Activated naive CD4-positive, alpha-beta T cell treated with anti-CD3 and anti-CD28 coated beads for 36 hours (primary cell): ENCODE results near the gene MEOX1. TPM values are rescaled to one million over a fixed set of nuclear protein-coding genes. Genes with fewer than 3 reads are reported as not detected.

ENCODE experiments used
- CTCF ChIA-PET: fragments of 350-600 bp; sonication (Branson Sonifier 250); formaldehyde crosslinking; loops from one replicate; lab custom pipeline; 2021; ENCODE audit warnings: antibody characterized with exemption; lab: Charles Lee
- DNase-seq: peaks from one replicate; pipeline ENCODE4 v3.0.0-alpha.2; 2020
- H3K27ac Mint-ChIP-seq: one replicate; pipeline ENCODE4 v1.8.0; 2021; ENCODE audit warnings: mild to moderate bottlenecking, mixed read lengths
- H3K27me3 Mint-ChIP-seq: one replicate; pipeline ENCODE4 v1.8.0; 2021; ENCODE audit warnings: low read depth, mixed read lengths
- H3K36me3 Mint-ChIP-seq: one replicate; pipeline ENCODE4 v1.8.0; 2021; ENCODE audit warnings: low read depth, mixed read lengths
- H3K4me1 Mint-ChIP-seq: one replicate; pipeline ENCODE4 v1.8.0; 2021; ENCODE audit warnings: low read depth, mixed read lengths
- H3K4me3 Mint-ChIP-seq: one replicate; pipeline ENCODE4 v1.8.0; 2021; ENCODE audit warnings: mild to moderate bottlenecking, moderate library complexity, mixed read lengths
- H3K9me3 Mint-ChIP-seq: one replicate; pipeline ENCODE4 v1.8.0; 2021; ENCODE audit warnings: mixed read lengths
- intact Hi-C: fragments of 100-400 bp; cut with micrococcal nuclease; formaldehyde crosslinking; loops from one replicate; pipeline ENCODE4 v1.15.1; 2023
- total RNA-seq, 2 experiments: library from RNA; stranded (reverse); gene quantifications; one replicate each; pipeline ENCODE4 v1.2.3, GENCODE V29; 2021

The MEOX1 gene
- under 1 TPM; 0.12 to 0.17 TPM for total RNA-seq

- DNase-seq, result peak; percentile 62
- peak within 1 kb of the TSS; percentile 25 for H3K4me3 Mint-ChIP-seq
- H3K27me3 Mint-ChIP-seq, result no peaks in the 10 kb centered on the region
- no peaks in the 10 kb centered on the region for H3K36me3 Mint-ChIP-seq
- peak within 1 kb of the TSS; percentile 62 for H3K27ac Mint-ChIP-seq
- peaks cover 26% of the 10 kb centered on the region for H3K4me1 Mint-ChIP-seq
- intact Hi-C loops, result loop anchor here (2.0 kb wide), 1 partner anchor 53 kb away; no protein-coding TSS in a partner anchor
- CTCF ChIA-PET, result no interaction called here
- H3K9me3 Mint-ChIP-seq, result no peaks in the 10 kb centered on the region
Observed at GRCh38 chr17:43661699-43662412, at the start of gene MEOX1. MEOX1 (minus strand) TSS chr17:43661922; CDS start chr17:43661534, 388 bp downstream.

- H3K36me3 Mint-ChIP-seq, result no peaks in the 10 kb centered on the region
- peaks cover 37% of the 10 kb centered on the region for H3K27me3 Mint-ChIP-seq
- H3K4me3 Mint-ChIP-seq, result no peak overlapping the region
- intact Hi-C loops, result no loop called here
- no peak for DNase-seq
- H3K27ac Mint-ChIP-seq, result no peak overlapping the region
- H3K9me3 Mint-ChIP-seq, result no peaks in the 10 kb centered on the region
- H3K4me1 Mint-ChIP-seq, result peaks cover 12% of the 10 kb centered on the region
- CTCF ChIA-PET, result no interaction called here
Observed at GRCh38 chr17:43710101-43710500, 48.4 kb upstream of the MEOX1 start.

DNA sequence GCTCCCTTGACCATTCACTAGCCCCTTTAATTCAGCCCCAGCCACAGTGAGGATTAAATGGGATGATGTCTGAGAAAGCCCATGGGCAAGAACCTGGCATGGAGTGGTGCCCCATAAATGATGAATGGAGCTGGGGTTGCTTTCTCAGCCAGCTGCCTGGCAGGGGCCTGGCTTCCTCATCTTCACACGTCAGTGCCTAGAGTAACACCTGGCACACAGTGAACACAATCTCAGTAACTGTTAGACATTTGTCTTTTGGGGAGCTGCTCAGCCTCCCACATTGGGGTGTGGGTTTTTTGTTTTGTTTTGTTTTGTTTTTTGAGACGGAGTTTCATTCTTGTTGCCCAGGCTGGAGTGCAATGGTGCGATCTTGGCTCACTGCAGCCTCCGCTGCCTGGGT is 47.5 kb upstream of the MEOX1 start:
- Mint-ChIP-seq H3K27me3 (peaks cover 30% of the 10 kb centered on the region), H3K9me3 (no peaks in the 10 kb centered on the region), H3K4me1 (peaks cover 8% of the 10 kb centered on the region), H3K4me3 (no peak overlapping the region), H3K27ac (no peak overlapping the region), H3K36me3 (no peaks in the 10 kb centered on the region)
- intact Hi-C loops, result no loop called here
- CTCF ChIA-PET, result interaction anchor here (0.6 kb wide), 1 partner anchor 71 kb away, joined by 3 read pairs; no protein-coding TSS in a partner anchor
- no peak for DNase-seq

DNA sequence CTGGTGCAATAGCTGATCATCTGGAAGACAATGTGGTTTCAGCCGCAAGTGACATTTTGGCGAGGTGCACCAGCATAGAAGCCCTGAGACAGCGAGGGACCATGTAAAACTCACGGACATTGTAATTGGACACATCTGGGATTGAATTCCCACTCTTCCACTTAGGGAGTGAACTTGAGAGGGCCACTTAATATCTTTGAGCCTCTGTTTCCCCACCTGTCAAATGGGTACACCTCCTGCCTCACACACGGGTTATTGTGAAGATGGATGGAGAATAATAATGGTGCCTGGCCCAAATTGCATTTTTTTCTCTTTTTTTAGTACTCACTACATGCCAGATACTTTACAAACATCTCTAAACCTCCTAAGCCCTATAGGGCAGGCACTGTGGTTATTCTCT is 45.5 kb upstream of the MEOX1 start:
- Mint-ChIP-seq H3K4me1 (no peaks in the 10 kb centered on the region), H3K27ac (no peak overlapping the region), H3K27me3 (peaks cover 16% of the 10 kb centered on the region), H3K36me3 (no peaks in the 10 kb centered on the region), H3K4me3 (no peak overlapping the region), H3K9me3 (no peaks in the 10 kb centered on the region)
- CTCF ChIA-PET, result interaction anchor here (1.6 kb wide), 1 partner anchor 60 kb away, joined by 7 read pairs; no protein-coding TSS in a partner anchor
- DNase-seq, result no peak
- intact Hi-C loops, result no loop called here

- H3K9me3 Mint-ChIP-seq, result no peaks in the 10 kb centered on the region
- H3K36me3 Mint-ChIP-seq, result no peaks in the 10 kb centered on the region
- no peak overlapping the region for H3K27ac Mint-ChIP-seq
Observed at GRCh38 chr17:43706235-43706634, 44.5 kb upstream of the MEOX1 start.

GRCh38 chr17:43703630-43704029 is 41.9 kb upstream of the MEOX1 start:
- peaks cover 5% of the 10 kb centered on the region for H3K4me1 Mint-ChIP-seq
- H3K36me3 Mint-ChIP-seq, result no peaks in the 10 kb centered on the region
- no peak overlapping the region for H3K4me3 Mint-ChIP-seq
- H3K27me3 Mint-ChIP-seq, result peaks cover 7% of the 10 kb centered on the region
- DNase-seq, result no peak
- CTCF ChIA-PET, result interaction anchor here (15.7 kb wide), 1 partner anchor 53 kb away, joined by 403 read pairs; the partner anchor contains the start of gene SOST
- H3K9me3 Mint-ChIP-seq, result no peaks in the 10 kb centered on the region
- no peak overlapping the region for H3K27ac Mint-ChIP-seq
- intact Hi-C loops, result no loop called here

More at GRCh38 chr17:43706235-43706634, 44.5 kb upstream of the MEOX1 start:
- Mint-ChIP-seq H3K4me1 (peaks cover 4% of the 10 kb centered on the region), H3K4me3 (no peak overlapping the region), H3K27me3 (peaks cover 16% of the 10 kb centered on the region)
- CTCF ChIA-PET, result interaction anchor here (1.0 to 1.9 kb wide), 3 partner anchors 11 to 129 kb away, joined by 3 to 7 read pairs (median 3); no protein-coding TSS in a partner anchor
- DNase-seq, result no peak
- intact Hi-C loops, result no loop called here

GRCh38 chr17:43702637-43703036 is 40.9 kb upstream of the MEOX1 start:
- intact Hi-C loops, result no loop called here
- no peak overlapping the region for H3K27ac Mint-ChIP-seq
- CTCF ChIA-PET, result interaction anchor here (0.5 to 15.7 kb wide), 4 partner anchors 54 to 480 kb away, joined by 3 to 403 read pairs (median 8); partner anchors contain the start of gene SOST
- H3K36me3 Mint-ChIP-seq, result no peaks in the 10 kb centered on the region
- DNase-seq, result peak; percentile 18
- H3K4me3 Mint-ChIP-seq, result no peak overlapping the region
- H3K4me1 Mint-ChIP-seq, result peaks cover 5% of the 10 kb centered on the region
- peaks cover 7% of the 10 kb centered on the region for H3K27me3 Mint-ChIP-seq
- H3K9me3 Mint-ChIP-seq, result no peaks in the 10 kb centered on the region

DNA sequence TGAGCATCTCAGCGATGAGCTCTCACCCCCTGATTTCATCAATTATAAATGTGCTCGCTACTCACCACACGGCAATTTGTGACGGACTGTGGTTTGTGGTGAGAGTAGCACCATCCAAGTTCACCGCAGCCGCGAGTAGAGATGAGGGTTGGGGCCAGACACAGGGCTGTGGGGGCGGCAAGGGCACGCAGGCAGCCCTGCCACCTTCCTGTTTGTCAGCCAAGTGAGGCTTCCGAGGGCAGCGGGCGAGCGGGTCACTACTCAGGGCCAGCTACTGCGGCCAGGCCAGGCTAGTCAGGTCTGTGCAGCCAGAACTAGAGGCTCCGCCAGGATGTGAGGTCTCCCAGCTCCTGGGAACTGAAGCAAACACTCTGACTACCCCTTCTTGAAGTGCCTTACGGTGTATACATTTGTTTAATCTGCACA is 39.6 kb upstream of the MEOX1 start:
- no peak overlapping the region for H3K4me3 Mint-ChIP-seq
- H3K36me3 Mint-ChIP-seq, result no peaks in the 10 kb centered on the region
- CTCF ChIA-PET, result interaction anchor here (0.6 to 15.7 kb wide), 4 partner anchors 12 to 236 kb away, joined by 3 to 403 read pairs (median 7); partner anchors contain the start of gene SOST
- DNase-seq, result peak; percentile 44
- H3K4me1 Mint-ChIP-seq, result peaks cover 5% of the 10 kb centered on the region
- H3K27me3 Mint-ChIP-seq, result peaks cover 7% of the 10 kb centered on the region
- H3K9me3 Mint-ChIP-seq, result no peaks in the 10 kb centered on the region
- no peak overlapping the region for H3K27ac Mint-ChIP-seq
- intact Hi-C loops, result no loop called here

DNA sequence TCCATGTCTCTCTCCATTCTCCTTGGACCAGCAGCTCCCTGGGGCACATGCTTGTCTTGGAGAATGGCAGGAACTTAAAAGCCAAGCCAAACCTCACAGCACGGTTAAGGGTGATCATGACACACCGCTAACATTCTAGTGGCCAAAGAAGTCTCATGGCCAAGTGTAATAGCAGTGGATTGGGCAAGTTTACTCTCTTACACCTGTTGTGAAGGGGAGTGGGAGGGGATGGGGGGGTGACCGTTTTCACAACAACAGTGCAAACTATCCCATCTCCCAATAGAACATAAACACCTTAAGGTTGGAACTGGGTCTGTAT is 37.7 kb upstream of the MEOX1 start:
- H3K27ac Mint-ChIP-seq, result no peak overlapping the region
- H3K27me3 Mint-ChIP-seq, result peaks cover 7% of the 10 kb centered on the region
- H3K4me3 Mint-ChIP-seq, result no peak overlapping the region
- intact Hi-C loops, result no loop called here
- no peak for DNase-seq
- CTCF ChIA-PET, result interaction anchor here (0.6 to 15.7 kb wide), 4 partner anchors 13 to 122 kb away, joined by 4 to 403 read pairs (median 8); partner anchors contain the start of gene SOST
- peaks cover 5% of the 10 kb centered on the region for H3K4me1 Mint-ChIP-seq
- no peaks in the 10 kb centered on the region for H3K9me3 Mint-ChIP-seq
- no peaks in the 10 kb centered on the region for H3K36me3 Mint-ChIP-seq

- DNase-seq, result no peak
Observed at GRCh38 chr17:43698678-43699437, 37.1 kb upstream of the MEOX1 start.

GRCh38 chr17:43697937-43698336 is 36.2 kb upstream of the MEOX1 start:
- no peak overlapping the region for H3K27ac Mint-ChIP-seq
- no peaks in the 10 kb centered on the region for H3K9me3 Mint-ChIP-seq
- H3K36me3 Mint-ChIP-seq, result no peaks in the 10 kb centered on the region
- CTCF ChIA-PET, result interaction anchor here (0.8 to 15.7 kb wide), 5 partner anchors 21 to 70 kb away, joined by 3 to 403 read pairs (median 3); partner anchors contain the start of gene SOST
- H3K4me3 Mint-ChIP-seq, result no peak overlapping the region
- H3K27me3 Mint-ChIP-seq, result peaks cover 7% of the 10 kb centered on the region
- intact Hi-C loops, result no loop called here
- no peak for DNase-seq
- H3K4me1 Mint-ChIP-seq, result peaks cover 5% of the 10 kb centered on the region

More at GRCh38 chr17:43698678-43699437, 37.1 kb upstream of the MEOX1 start:
- no peaks in the 10 kb centered on the region for H3K9me3 Mint-ChIP-seq
- no peak overlapping the region for H3K4me3 Mint-ChIP-seq
- no peaks in the 10 kb centered on the region for H3K36me3 Mint-ChIP-seq
- CTCF ChIA-PET, result interaction anchor here (0.6 to 15.7 kb wide), 4 partner anchors 58 to 243 kb away, joined by 4 to 403 read pairs (median 8); partner anchors contain the start of gene SOST
- H3K27ac Mint-ChIP-seq, result no peak overlapping the region
- intact Hi-C loops, result no loop called here
- H3K4me1 Mint-ChIP-seq, result peaks cover 5% of the 10 kb centered on the region
- peaks cover 7% of the 10 kb centered on the region for H3K27me3 Mint-ChIP-seq

GRCh38 chr17:43696891-43697290 is 35.2 kb upstream of the MEOX1 start:
- peaks cover 5% of the 10 kb centered on the region for H3K4me1 Mint-ChIP-seq
- intact Hi-C loops, result no loop called here

More at GRCh38 chr17:43696891-43697290, 35.2 kb upstream of the MEOX1 start:
- peaks cover 6% of the 10 kb centered on the region for H3K27me3 Mint-ChIP-seq
- H3K27ac Mint-ChIP-seq, result no peak overlapping the region
- CTCF ChIA-PET, result interaction anchor here (0.9 to 15.7 kb wide), 5 partner anchors 30 to 120 kb away, joined by 3 to 403 read pairs (median 3); partner anchors contain the start of gene SOST
- no peak overlapping the region for H3K4me3 Mint-ChIP-seq
- H3K36me3 Mint-ChIP-seq, result no peaks in the 10 kb centered on the region
- DNase-seq, result no peak
- H3K9me3 Mint-ChIP-seq, result no peaks in the 10 kb centered on the region
